Small intestine (tissue), 7 donors: ENCODE data around the gene PTPN11. TPM values are rescaled to one million over a fixed set of nuclear protein-coding genes. Genes with fewer than 3 reads are reported as not detected.
"Not testable (repeated sequence)": the region's sequence is repeated elsewhere in the genome, so short reads cannot be mapped to it uniquely, and the experiment has no call there.

ENCODE experiments used
- DNase-seq, 2 donors: peaks; one replicate each; pipeline versions ENCODE4 v3.0.0 to v3.0.0-alpha.2; 2013
- FAIRE-seq: peaks from 2 replicates; lab custom pipeline; 2012; peaks lifted over from hg19 to GRCh38; lab: Jason Lieb, UNC
- H3K27ac ChIP-seq, 3 donors: one replicate each; pipeline ENCODE4 v1.5.1; 2013; ENCODE audit warnings: low read length in 2 of 3, mild to moderate bottlenecking in 2 of 3, control low read depth in 1 of 3, inconsistent platforms in 1 of 3, low read depth in 1 of 3, moderate library complexity in 1 of 3
- H3K27me3 ChIP-seq, 3 donors: one replicate each; pipeline ENCODE4 v1.6.1; 2013; ENCODE audit warnings: low read length in 3 of 3, inconsistent platforms in 1 of 3; ENCODE audit not compliant: control insufficient read depth in 3 of 3, insufficient read depth in 3 of 3
- H3K36me3 ChIP-seq, 3 donors: one replicate each; pipeline ENCODE4 v1.6.1; 2013; ENCODE audit warnings: low read length in 3 of 3, inconsistent platforms in 1 of 3, low read depth in 1 of 3, mild to moderate bottlenecking in 1 of 3, moderate library complexity in 1 of 3; ENCODE audit not compliant: control insufficient read depth in 3 of 3, insufficient read depth in 2 of 3
- H3K4me1 ChIP-seq, 3 donors: one replicate each; pipeline ENCODE4 v1.6.1; 2013; ENCODE audit warnings: low read length in 2 of 3, inconsistent platforms in 1 of 3, low read depth in 1 of 3, mild to moderate bottlenecking in 1 of 3, moderate library complexity in 1 of 3; ENCODE audit not compliant: control insufficient read depth in 3 of 3, insufficient read depth in 2 of 3
- H3K4me3 ChIP-seq, 3 donors: one replicate each; pipeline ENCODE4 v1.5.1; 2013; ENCODE audit warnings: low read length in 3 of 3, control low read depth in 1 of 3, inconsistent platforms in 1 of 3, low read depth in 1 of 3, mild to moderate bottlenecking in 1 of 3, moderate library complexity in 1 of 3
- H3K9me3 ChIP-seq, 2 donors: one replicate each; pipeline ENCODE4 v1.6.1; 2013; ENCODE audit warnings: low read depth in 1 of 2, low read length in 1 of 2; ENCODE audit not compliant: control insufficient read depth in 2 of 2, insufficient read depth in 1 of 2
- WGBS, 3 donors: extraction: QIAGEN DNeasy Blood & Tissue Kit; methylation state at CpG; one replicate each; pipeline ENCODE4 v1.1.7; 2013; 5-methylcytosine and 5-hydroxymethylcytosine counted together
- polyA plus RNA-seq, 4 donors: library from polyadenylated mRNA; stranded (reverse) in 3 of 4; unstranded in 1 of 4; fragments of 200-250 nt in 3 of 4; fragments of 120-200 nt in 1 of 4; gene quantifications; one replicate each; pipeline versions ENCODE4 v1.2.1 to v1.2.3, GENCODE V29; 2013
- donor health status: healthy with polysubstance abuse.
- donor health status: control.
- donor health status: control.
- donor health status: Bipolar disorder and iron deficiency.
- donor health status: healthy.

The PTPN11 gene
- polyA plus RNA-seq, 4 donors: 22.7 to 53.0 (median 28.2) TPM

DNA sequence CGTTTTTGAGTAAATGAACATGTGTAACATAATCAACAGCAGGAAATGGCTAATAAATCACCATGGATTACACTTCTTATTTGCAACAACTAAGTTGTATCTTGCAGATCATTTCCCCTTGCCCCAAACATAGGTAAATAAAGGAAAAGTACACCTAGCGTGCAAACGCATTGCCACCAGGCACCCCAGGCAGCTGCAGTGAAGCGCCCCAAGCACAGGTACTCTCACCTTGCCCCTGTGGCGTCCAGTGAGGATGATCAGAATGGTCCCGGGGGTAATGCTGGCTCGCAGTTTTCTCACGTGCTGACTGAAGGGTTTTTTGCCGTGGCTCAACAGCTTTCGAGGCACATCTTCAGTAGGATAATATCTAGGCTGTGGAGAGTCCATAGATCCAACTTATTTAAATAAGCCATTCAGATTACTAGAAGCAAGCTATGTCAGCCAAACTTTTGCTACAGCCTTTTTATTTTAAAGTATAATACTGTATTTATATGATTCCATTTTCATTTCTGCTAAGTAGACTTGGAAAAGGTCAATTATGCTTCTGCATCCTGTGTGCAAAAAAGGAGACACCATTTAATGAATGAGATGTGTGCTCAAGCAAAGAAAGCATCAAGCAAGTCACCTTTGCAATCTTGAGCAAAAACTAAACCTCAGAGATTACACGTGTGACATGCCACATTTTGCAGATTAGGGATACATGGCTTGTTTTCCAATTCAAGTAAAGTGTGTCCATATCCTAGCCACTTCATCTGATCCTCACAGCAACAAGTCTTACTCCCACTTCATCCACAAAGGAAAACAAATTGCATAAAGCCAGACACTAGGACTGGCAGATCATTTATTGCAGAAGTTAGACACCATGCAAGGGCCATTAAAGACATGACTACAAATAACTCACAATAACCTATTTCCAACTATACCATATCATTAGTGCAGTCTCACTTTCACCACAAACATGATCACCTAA, 11.9 kb upstream of the PTPN11 start:
- 77 to 78% (median 77%) methylated on average over 11 of the region's 11 CpGs for WGBS, 3 donors
- Histone ChIP-seq H3K4me1 (peaks cover 0 to 2% (median 2%) of the 10 kb centered on the region in 3 donors), H3K9me3 (no peaks in the 10 kb centered on the region), H3K27ac (no peak overlapping the region), H3K36me3 (peaks cover 12 to 20% (median 16%) of the 10 kb centered on the region in 3 donors), H3K4me3 (no peak overlapping the region), H3K27me3 (no peaks in the 10 kb centered on the region)
- DNase-seq: no peak
- FAIRE-seq: no peak

DNA sequence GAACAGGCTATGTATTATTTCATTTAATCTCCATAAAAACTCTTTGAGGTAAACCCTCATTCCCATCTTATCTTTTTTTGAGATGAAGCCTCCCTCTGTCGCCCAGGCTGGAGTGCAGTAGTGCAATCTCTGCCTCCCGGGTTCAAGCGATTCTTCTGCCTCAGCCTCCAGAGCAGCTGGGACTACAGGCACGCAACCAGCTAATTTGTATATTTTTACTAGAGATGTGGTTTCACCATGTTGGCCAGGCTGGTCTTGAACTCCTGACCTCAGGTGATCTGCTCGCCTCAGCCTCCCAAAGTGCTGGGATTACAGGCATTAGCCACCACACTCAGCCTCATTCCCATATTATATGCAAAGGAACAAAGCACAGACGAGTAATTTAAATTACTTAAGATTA, 11.1 kb upstream of the PTPN11 start:
- not testable (repeated sequence) for H3K4me1 ChIP-seq, FAIRE-seq, H3K27ac ChIP-seq, H3K9me3 ChIP-seq, DNase-seq, H3K27me3 ChIP-seq, H3K4me3 ChIP-seq
- peaks cover 12 to 20% (median 16%) of the 10 kb centered on the region in 3 donors for H3K36me3 ChIP-seq
- WGBS, 3 donors: 57 to 71% (median 65%) methylated on average over 6 of the region's 6 CpGs

DNA sequence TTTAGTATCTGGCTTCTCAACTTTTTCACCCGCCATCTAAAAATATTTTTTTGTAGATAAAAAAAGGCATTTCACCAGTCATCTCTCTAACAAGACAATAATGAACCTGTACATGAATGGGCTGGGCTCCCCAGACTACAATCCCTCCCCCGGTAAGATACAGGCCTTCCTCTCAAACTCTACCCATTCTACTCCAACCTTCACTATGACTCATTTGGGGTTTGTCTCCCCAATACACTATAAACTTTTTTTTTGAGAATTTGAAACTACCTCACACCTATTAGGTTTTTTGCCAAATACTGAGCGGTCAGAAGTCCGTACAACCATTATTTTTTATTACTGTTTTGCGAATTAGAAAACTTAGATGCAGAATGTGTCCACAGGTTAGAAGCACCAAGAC, 10.1 kb upstream of the PTPN11 start:
- H3K27ac ChIP-seq: peak overlapping the region in 2 of 3 donors; percentile 87 to 94
- 2 to 15% (median 6%) methylated on average over 5 of the region's 5 CpGs for WGBS, 3 donors
- no peaks in the 10 kb centered on the region for H3K9me3 ChIP-seq
- no peak for FAIRE-seq
- DNase-seq: peak in 1 of 2 donors; percentile 11
- peaks cover 0 to 2% (median 2%) of the 10 kb centered on the region in 3 donors for H3K4me1 ChIP-seq
- peak overlapping the region; percentile 63 to 88 (median 67) for H3K4me3 ChIP-seq
- H3K27me3 ChIP-seq: no peaks in the 10 kb centered on the region
- peaks cover 12 to 20% (median 16%) of the 10 kb centered on the region in 3 donors for H3K36me3 ChIP-seq

DNA sequence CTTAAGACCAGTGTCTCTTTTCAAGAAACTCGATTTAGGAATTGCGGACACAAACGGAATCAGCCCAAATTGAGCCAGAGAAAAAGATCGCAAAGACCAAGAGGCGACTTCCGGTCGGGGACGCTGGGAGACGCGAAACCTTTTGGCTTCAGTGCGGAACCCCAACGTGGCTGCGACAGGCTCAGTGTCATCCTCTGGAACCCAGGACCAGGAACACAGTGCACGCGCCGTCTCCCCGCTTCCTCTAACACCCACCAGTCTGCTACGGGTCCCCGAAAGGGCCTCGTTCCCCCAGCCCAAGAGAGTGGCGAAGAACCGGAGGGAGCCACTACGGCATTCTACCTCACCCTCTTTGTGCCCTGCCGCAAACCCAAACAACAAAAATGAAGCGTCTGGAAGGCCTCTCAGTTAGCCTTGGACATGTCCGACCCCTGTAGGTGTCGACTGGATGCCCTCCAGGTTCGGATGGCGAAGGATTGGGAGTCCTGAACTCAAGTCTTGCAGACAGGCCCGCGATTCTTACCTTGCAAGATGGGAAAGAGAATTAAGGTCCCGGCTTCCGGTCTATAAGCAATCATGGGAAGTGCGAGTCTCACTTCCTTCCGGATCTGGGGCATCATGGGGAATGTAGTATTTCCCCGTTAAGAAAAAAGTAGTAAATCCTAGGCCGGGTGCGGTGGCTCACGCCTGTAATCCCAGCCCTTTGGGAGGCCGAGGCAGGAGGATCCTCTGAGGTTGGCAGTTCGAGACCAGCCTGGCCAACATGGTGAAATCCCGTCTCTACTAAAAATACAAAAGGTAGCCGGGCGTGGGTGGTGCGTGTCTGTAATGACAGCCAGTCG, 9.5 kb upstream of the PTPN11 start, which contains the start of gene RPL6:
Gene RPL6, minus strand, starts transcription at position 542 of the 842 bp plus-strand sequence. CDS start 949 bp downstream, outside the sequence.
- Histone ChIP-seq H3K27ac (peak within 1 kb of the TSS; percentile 75 to 94 (median 87)), H3K4me3 (peak within 1 kb of the TSS; percentile 63 to 88 (median 67)), H3K4me1 (peaks cover 0 to 2% (median 2%) of the 10 kb centered on the region in 3 donors), H3K27me3 (no peaks in the 10 kb centered on the region), H3K9me3 (no peaks in the 10 kb centered on the region), H3K36me3 (peaks cover 10 to 16% (median 13%) of the 10 kb centered on the region in 3 donors)
- DNase-seq (peak; percentile 96), FAIRE-seq (no peak)
- 10% methylated on average over 46 of the region's 46 CpGs for WGBS, 3 donors

DNA sequence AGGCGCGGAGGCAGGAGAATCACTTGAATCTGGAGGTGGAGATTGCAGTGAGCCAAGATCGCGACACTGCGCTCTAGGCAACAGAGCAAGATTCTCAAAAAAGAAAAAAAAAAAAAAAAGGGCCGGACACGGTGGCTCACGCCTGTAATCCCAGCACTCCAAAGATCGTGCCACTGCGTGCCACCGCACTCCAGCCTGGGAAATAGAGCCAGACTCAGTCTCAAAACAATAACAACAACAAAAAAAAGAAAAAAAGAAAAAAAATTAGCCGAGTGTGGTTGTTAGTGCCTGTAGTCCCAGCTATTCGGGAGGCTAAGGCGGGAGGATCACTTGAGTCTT, 8.9 kb upstream of the PTPN11 start:
- no peak overlapping the region for H3K4me3 ChIP-seq
- no peaks in the 10 kb centered on the region for H3K9me3 ChIP-seq
- H3K36me3 ChIP-seq: peaks cover 8 to 16% (median 9%) of the 10 kb centered on the region in 3 donors
- no peak for DNase-seq
- H3K27ac ChIP-seq: no peak overlapping the region
- FAIRE-seq: no peak
- 93 to 95% (median 95%) methylated on average over 13 to 14 of the region's 14 CpGs for WGBS, 3 donors
- H3K27me3 ChIP-seq: no peaks in the 10 kb centered on the region
- peaks cover 0 to 2% (median 2%) of the 10 kb centered on the region in 3 donors for H3K4me1 ChIP-seq

DNA sequence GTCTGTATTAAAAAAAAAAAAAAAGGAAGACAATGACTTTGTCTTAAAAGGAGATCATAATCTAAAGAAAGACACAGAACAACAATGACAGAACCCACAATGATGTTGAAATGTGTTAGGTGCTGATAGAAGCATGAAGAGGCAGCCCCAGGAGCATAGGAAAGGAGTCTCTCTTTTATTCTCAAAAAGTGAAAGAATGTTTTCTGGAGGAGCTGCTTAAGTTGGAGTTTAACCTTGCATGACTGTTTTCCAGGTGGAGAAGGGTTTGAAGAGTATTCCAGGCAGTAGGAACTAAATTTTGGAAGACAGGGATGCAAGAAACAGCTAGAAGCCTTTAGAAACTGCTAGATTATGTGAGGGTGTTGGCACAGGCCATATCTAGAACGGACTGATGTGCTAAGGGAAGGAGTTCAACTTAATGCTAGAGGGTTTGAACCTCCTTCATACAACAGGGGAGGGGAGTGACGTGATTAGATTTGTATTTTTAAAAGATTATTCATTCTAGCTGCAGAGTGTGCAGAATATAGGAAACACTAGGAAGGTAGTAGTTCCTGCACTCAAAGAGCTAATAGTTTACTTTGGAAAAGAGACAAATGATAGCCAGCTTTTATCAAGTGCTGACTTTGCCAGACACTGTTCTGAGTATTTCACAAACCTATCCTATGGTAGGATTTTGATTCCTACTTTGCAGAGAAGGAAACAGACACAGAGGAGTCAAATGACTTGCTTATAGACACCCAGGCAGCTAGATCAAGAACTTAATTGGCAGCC, 4.7 kb upstream of the PTPN11 start:
- no peak for DNase-seq
- WGBS, 3 donors: 27 to 48% (median 34%) methylated on average over 2 of the region's 2 CpGs

DNA sequence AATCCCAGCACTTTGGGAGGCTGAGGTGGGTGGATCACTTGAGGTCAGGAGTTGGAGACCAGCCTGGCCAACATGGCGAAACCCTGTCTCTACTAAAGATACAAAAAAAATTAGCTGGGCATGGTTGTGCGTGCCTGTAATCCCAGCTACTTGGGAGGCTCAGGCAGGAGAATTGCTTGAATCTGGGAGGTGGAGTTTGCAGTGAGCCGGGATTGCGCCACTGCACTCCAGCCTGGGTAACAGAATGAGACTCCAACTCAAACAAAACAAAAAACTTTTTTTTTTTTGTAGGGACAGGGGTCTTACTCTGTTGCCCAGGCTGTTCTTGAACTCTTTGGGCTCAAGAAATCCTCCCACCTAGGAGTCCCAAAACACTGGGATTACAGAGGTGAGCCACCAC, 3.3 kb upstream of the PTPN11 start:
- H3K36me3 ChIP-seq, H3K4me1 ChIP-seq, H3K27me3 ChIP-seq, FAIRE-seq, H3K27ac ChIP-seq, H3K4me3 ChIP-seq, H3K9me3 ChIP-seq, DNase-seq: not testable (repeated sequence)
- 82 to 94% (median 94%) methylated on average over 4 of the region's 4 CpGs for WGBS, 3 donors

More for the DNA sequence above, 4.7 kb upstream of the PTPN11 start:
- Histone ChIP-seq H3K36me3 (no peaks in the 10 kb centered on the region), H3K4me3 (no peak overlapping the region), H3K9me3 (no peaks in the 10 kb centered on the region), H3K4me1 (no peaks in the 10 kb centered on the region), H3K27me3 (no peaks in the 10 kb centered on the region), H3K27ac (no peak overlapping the region)
- FAIRE-seq: no peak
